SIG-M5 (cell line): Measurements from ENCODE around the gene RNF180.
"Not testable (repeated sequence)": the region's sequence is repeated elsewhere in the genome, so short reads cannot be mapped to it uniquely, and the experiment has no call there.

ENCODE experiments used
- DNase-seq: peaks from one replicate; lab custom pipeline; 2025; lab: John Stamatoyannopoulos, UW

Gene RNF180

DNA sequence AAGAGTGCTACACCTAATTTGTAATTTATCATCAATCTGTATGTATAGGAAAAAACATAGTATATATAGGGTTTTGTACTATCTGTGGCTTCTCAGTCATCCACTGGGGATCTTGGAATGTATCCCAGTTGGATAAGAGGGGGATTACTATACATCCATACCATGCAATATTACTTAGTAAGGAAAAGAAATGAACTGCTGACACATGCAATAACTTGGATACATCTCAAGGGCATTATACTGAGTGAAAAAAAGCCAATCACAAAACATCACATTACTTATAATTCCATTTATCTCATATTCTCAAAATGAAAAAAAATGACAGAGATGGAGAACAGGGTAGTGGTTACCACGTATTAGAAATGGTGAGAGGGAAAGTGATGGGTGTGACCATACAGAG is 231.9 kb downstream of the RNF180 start:
- no peak for DNase-seq

DNA sequence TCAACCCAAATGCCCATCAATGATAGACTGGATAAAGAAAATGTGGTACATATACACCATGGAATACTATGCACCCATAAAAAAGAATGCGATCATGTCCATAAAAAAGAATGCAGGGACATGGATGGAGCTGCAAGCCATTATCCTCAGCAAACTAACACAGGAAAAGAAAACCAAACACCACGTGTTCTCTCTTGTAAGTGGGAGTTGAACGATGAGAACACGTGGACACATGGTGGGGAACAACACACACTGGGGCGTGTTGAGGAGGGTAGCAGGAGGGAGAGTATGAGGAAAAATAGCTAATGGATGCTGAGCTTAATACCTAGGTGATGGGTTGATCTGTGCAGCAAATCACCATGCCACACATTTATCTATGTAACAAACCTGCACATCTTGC is 233.1 kb downstream of the RNF180 start:
- not testable (repeated sequence) for DNase-seq

DNA sequence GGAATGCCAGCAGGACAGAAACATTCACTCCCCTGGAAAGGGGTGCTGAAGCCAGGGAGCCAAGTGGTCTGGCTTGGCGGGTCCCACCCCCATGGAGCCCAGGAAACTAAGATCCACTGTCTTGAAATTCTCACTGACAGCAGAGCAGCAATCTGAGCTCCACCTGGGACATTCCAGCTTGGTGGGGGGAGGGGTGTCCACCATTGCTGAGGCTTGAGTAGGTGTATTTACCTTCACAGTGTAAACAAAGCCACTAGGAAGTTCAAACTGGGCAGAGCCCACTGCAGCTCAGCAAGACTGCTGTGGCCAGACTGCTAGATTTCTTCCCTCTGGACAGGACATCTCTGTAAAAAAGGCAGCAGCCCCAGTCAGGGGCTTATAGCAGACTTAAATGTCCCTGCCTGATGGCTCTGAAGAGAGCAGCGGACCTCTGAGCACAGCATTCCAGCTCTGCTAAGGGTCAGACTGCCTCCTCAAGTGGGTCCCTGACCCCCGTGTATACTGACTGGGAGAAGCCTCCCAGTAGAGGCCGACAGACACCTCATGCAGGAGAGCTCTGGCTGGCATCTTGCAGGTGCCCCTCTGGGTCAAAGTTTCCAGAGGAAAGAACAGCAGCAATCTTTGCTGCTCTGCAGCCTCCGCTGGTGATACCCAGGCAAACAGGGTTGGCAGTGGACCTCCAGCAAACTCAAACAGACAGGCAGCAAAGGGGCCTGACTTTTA is 241.6 kb downstream of the RNF180 start:
- DNase-seq: not testable (repeated sequence)

DNA sequence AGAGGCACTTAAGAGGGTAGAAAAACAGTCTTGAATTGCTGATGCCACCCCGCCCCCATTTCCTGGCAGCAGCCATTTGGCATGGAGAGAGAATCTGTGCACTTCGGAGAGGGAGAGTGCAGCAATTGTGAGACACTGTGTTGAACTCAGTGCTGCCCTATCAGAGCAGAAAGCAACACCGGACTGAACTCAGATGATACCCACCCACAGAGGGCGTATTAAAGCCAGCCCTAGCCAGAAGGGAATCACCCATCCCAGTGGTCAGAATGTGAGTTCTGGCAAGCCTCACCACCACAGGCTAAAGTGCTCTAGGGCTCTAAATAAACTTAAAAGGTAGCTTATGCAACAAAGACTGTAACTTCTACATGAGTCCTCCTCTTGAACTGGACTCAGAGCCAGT is 251.7 kb downstream of the RNF180 start:
- DNase-seq: no peak

DNA sequence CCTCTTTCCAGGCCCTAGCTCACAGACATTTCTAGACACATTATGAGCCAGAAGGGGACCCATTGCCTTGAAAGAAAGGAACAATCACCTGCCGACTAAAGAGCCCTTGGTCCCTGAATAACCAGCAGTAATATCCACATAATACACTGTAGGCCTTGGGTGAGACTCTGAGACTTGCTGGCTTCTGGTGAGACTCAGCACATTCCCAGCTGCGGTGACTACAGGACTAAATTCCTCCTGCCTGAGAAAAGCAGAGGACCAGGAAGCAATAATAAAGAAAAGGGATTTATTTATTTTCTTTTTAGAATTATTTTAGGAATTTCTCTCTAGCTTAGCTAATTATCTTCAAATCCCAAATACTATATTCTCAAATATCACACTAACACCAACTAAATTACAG is 252.4 kb downstream of the RNF180 start:
- no peak for DNase-seq
